COLO668 (cell line): Measurements from ENCODE around the gene TXNDC2.

Experiments
- DNase-seq: peaks from one replicate; lab custom pipeline; 2025; ENCODE audit not compliant: unreplicated experiment; lab: John Stamatoyannopoulos, UW

TXNDC2 gene

GRCh38 chr18:9930299-9930884 is 44.6 kb downstream of the TXNDC2 start:
- DNase-seq = no peak

GRCh38 chr18:9931146-9931545 is 45.4 kb downstream of the TXNDC2 start:
- no peak for DNase-seq

DNA sequence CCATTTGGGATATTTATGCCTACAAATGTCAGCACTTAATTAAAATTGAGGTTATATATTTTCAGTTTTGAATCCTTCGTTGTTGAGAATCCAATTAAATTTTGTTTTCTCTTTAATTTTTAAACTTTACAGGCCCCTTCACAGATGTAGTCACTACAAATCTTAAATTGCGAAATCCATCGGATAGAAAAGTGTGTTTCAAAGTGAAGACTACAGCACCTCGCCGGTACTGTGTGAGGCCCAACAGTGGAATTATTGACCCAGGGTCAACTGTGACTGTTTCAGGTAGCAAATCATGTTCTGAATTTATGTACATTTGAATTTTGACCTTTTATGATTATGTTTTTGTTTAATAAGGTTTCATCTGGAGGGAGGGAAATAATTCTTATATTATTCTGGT is 45.9 kb downstream of the TXNDC2 start:
- DNase-seq = no peak

GRCh38 chr18:9933865-9934264 is 48.1 kb downstream of the TXNDC2 start:
- no peak for DNase-seq

DNA sequence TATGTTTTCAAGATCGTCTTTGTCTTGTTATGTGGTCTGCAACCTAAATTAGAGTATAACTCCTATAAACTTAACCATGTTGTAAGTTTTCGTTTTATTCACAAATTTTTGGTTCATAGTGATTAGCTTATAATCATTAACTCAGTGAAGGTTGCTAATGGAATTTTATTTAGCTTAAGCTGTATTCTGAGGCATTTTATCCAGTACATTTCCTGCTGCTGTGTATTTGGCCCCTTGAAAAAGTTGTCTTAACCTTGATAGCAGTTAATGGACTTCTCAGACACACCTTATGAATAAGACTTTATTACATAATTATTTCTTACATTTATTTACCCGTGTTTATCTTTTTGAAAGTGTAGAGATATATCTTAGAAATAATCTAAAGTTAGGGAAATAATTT is 48.5 kb downstream of the TXNDC2 start:
- no peak for DNase-seq
